Smooth muscle cell (in vitro differentiated cells): Measurements from ENCODE around the gene LDLRAD4. TPM values are rescaled to one million over a fixed set of nuclear protein-coding genes. Genes with fewer than 3 reads are reported as not detected.

Experiments
- DNase-seq: peaks from one replicate; lab custom pipeline; 2025; ENCODE audit not compliant: unreplicated experiment; lab: John Stamatoyannopoulos, UW
- H2AFZ ChIP-seq: fragments of 200-600 bp; sonication (generic); 2 replicates; pipeline ENCODE4 v1.6.0; 2016; ENCODE audit warnings: antibody characterized with exemption, low read depth, mild to moderate bottlenecking
- H3F3A ChIP-seq: fragments of 200-600 bp; sonication (generic); 2 replicates; pipeline ENCODE4 v1.6.0; 2017; ENCODE audit warnings: antibody characterized with exemption, low read depth
- H3K27ac ChIP-seq: fragments of 200-600 bp; sonication (generic); 2 replicates; pipeline ENCODE4 v1.5.1; 2016; ENCODE audit warnings: low read depth, mild to moderate bottlenecking
- H3K27me3 ChIP-seq: fragments of 200-600 bp; sonication (generic); 2 replicates; pipeline ENCODE4 v1.6.1; 2016; ENCODE audit warnings: low read depth, mild to moderate bottlenecking
- H3K36me3 ChIP-seq: fragments of 200-600 bp; sonication (generic); 2 replicates; pipeline ENCODE4 v1.5.1; 2016; ENCODE audit warnings: low read depth
- H3K4me1 ChIP-seq: fragments of 200-600 bp; sonication (generic); 2 replicates; pipeline ENCODE4 v1.5.1; 2016; ENCODE audit warnings: low read depth
- H3K4me2 ChIP-seq: fragments of 200-600 bp; sonication (generic); 2 replicates; pipeline ENCODE4 v1.6.0; 2016; ENCODE audit warnings: mild to moderate bottlenecking
- H3K4me3 ChIP-seq: fragments of 200-600 bp; sonication (generic); 2 replicates; pipeline ENCODE4 v1.5.1; 2016; ENCODE audit warnings: mild to moderate bottlenecking
- H3K79me2 ChIP-seq: fragments of 200-600 bp; sonication (generic); 2 replicates; pipeline ENCODE4 v1.6.0; 2016; ENCODE audit warnings: low read depth, mild to moderate bottlenecking
- H3K9ac ChIP-seq: fragments of 200-600 bp; sonication (generic); 2 replicates; pipeline ENCODE4 v1.6.0; 2016; ENCODE audit warnings: low read depth
- H3K9me3 ChIP-seq: fragments of 200-600 bp; sonication (generic); replicated peaks from 2 replicates; pipeline ENCODE4 v1.5.1; 2016; ENCODE audit warnings: low read depth
- H4K20me1 ChIP-seq: fragments of 200-600 bp; sonication (generic); 2 replicates; pipeline ENCODE4 v1.6.0; 2016; ENCODE audit warnings: low read depth
- WGBS: methylation state at CpG from one replicate; pipeline ENCODE4 v1.1.7; 2016; ENCODE audit warnings: low lambda C conversion rate; 5-methylcytosine and 5-hydroxymethylcytosine counted together
- polyA plus RNA-seq: library from polyadenylated mRNA; unstranded; fragments of >200 nt; fragmentation: Nextera tagmentation; extraction: Ambion mirVana; gene quantifications from 2 replicates; pipeline ENCODE4 v1.2.1, GENCODE V29; 2016
- total RNA-seq: library from RNA; depleted of rRNA; stranded (reverse); fragments of >200 nt; gene quantifications from 2 replicates; pipeline ENCODE4 v1.2.3, GENCODE V29; 2014
- TF ChIP-seq, protein P1 (sequence below): fragments of 200-600 bp; sonication (generic); IDR thresholded peaks from 2 replicates; pipeline ENCODE4 v1.5.1; 2017; ENCODE audit warnings: borderline replicate concordance, mild to moderate bottlenecking, antibody characterized with exemption; ENCODE audit not compliant: insufficient read depth, poor library complexity, severe bottlenecking

The LDLRAD4 gene
- total and polyA plus RNA-seq, 2 experiments from 2014 or later: 36.2 to 48.3 TPM

DNA sequence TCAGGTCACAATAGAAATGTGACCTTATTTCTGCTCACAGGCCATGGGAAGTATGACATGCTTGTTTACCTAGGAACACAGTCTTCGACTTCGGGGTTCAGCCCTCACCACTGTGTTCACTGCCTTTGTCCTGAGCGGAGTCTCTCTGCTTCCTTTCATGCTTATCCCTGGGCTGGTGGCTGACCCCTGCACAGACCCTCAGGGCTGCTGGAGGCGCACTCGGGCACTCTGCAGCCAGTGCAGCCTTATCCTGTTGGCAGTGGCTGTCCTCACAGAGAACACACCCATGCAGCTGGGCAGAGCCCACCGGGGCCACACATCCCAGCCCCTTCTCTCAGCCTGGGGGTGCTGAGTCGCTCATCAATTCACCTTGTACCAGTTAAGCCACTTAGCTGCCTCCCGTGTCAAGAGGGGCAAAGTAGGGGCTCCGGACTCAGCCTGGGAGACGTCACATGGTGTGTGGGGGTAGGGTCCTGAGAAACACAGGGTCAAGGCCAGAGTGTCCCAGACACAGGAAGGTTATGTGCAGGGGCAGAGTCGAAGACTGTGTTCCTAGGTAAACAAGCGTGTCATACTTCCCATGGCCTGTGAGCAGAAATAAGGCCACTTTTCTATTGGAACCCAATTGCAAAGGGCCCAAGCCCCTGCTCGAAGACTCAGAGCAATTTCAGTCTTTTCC is 400.3 kb downstream of the LDLRAD4 start:
- Histone ChIP-seq H3K36me3 (no peaks in the 10 kb centered on the region), H2AFZ (no peak overlapping the region), H3K79me2 (peaks cover 15% of the 10 kb centered on the region), H4K20me1 (peaks cover 61% of the 10 kb centered on the region), H3K4me3 (no peak overlapping the region), H3K9ac (no peak overlapping the region), H3K27ac (no peak overlapping the region), H3K27me3 (no peaks in the 10 kb centered on the region), H3K4me2 (no peak overlapping the region), H3F3A (no peaks in the 10 kb centered on the region), H3K4me1 (peaks cover 5% of the 10 kb centered on the region), H3K9me3 (no peaks in the 10 kb centered on the region)
- TF ChIP-seq, protein P1, sequence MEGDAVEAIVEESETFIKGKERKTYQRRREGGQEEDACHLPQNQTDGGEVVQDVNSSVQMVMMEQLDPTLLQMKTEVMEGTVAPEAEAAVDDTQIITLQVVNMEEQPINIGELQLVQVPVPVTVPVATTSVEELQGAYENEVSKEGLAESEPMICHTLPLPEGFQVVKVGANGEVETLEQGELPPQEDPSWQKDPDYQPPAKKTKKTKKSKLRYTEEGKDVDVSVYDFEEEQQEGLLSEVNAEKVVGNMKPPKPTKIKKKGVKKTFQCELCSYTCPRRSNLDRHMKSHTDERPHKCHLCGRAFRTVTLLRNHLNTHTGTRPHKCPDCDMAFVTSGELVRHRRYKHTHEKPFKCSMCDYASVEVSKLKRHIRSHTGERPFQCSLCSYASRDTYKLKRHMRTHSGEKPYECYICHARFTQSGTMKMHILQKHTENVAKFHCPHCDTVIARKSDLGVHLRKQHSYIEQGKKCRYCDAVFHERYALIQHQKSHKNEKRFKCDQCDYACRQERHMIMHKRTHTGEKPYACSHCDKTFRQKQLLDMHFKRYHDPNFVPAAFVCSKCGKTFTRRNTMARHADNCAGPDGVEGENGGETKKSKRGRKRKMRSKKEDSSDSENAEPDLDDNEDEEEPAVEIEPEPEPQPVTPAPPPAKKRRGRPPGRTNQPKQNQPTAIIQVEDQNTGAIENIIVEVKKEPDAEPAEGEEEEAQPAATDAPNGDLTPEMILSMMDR: no peak
- no peak for DNase-seq
- WGBS: 91% methylated on average over 13 of the region's 13 CpGs

DNA sequence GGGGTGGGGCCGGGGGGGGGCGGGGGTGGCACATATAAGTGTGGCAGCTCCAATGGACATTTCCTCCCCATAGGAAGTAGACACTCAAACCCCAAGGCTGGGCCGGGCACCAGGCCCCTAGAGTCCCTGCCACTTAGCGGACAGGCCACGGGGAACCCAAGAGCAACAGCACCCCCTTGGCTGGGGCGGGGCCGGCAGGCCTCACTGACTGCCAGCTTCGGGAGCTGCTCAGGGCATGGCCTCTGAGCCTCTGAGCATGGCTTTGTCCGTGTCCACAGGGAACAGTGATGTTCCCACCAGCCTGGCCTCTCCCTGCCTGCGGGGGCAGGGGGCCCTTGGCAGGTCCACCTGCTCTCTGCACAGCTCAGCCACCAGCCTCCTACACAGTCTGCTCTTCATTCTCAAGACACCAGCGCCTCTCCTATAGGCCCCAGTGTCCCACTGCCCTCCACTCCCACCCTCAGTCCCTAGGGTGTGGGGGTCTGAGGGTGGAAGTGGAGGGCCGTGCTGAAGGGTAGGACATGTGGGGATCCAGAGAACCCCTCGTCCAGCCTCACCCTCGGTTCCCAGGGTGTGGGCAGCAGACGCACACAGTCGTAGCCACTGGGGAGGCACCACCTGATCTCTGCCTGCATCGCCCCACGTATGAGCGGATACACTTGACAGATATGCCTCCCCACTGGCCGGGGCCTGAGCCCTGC is 401.1 kb downstream of the LDLRAD4 start:
- H3K36me3 ChIP-seq: no peaks in the 10 kb centered on the region
- H3K4me1 ChIP-seq: peaks cover 4% of the 10 kb centered on the region
- no peaks in the 10 kb centered on the region for H3K9me3 ChIP-seq
- no peak overlapping the region for H3K4me3 ChIP-seq
- peaks cover 63% of the 10 kb centered on the region for H4K20me1 ChIP-seq
- H3K27ac ChIP-seq: no peak overlapping the region
- H3K27me3 ChIP-seq: no peaks in the 10 kb centered on the region
- DNase-seq: no peak
- TF ChIP-seq, protein P1: no peak
- peaks cover 14% of the 10 kb centered on the region for H3K79me2 ChIP-seq
- H3F3A ChIP-seq: no peaks in the 10 kb centered on the region
- H2AFZ ChIP-seq: no peak overlapping the region
- WGBS: 95% methylated on average over 20 of the region's 20 CpGs
- no peak overlapping the region for H3K9ac ChIP-seq
- H3K4me2 ChIP-seq: no peak overlapping the region

DNA sequence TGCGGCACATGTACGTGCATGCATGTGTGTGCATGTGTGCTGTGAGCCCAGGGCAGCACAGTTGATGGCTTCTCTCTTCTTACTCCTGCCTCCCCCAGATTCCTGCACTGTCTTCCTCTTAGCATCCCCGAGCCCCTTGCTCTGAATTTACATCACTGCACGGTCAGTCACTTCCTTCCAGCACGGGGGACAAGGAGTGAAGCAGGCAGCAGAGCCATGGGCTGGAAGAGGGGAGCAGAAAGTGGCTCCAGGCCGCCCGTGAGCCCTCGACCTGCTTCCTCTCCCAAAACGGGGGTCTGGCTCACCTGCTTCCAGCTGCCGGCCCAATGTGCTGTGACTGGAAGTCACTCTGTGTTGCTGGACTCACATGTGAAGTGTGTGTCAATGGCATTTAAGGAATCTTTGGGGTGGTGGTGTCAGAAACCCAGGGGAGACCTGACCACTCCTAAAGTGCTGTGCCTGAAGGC is 401.7 kb downstream of the LDLRAD4 start:
- WGBS: 91% methylated on average over 10 of the region's 10 CpGs
- H3K4me3 ChIP-seq: no peak overlapping the region
- no peaks in the 10 kb centered on the region for H3F3A ChIP-seq
- no peaks in the 10 kb centered on the region for H3K36me3 ChIP-seq
- DNase-seq: no peak
- H3K4me1 ChIP-seq: no peaks in the 10 kb centered on the region
- no peaks in the 10 kb centered on the region for H3K27me3 ChIP-seq
- H3K79me2 ChIP-seq: peaks cover 14% of the 10 kb centered on the region
- no peak overlapping the region for H3K9ac ChIP-seq
- H2AFZ ChIP-seq: no peak overlapping the region
- H3K9me3 ChIP-seq: no peaks in the 10 kb centered on the region
- no peak overlapping the region for H3K4me2 ChIP-seq
- TF ChIP-seq, protein P1: no peak
- H4K20me1 ChIP-seq: peaks cover 63% of the 10 kb centered on the region
- H3K27ac ChIP-seq: no peak overlapping the region
